Activated CD8-positive, alpha-beta memory T cell treated with anti-CD3 and anti-CD28 coated beads, Interleukin-2, amount 50 U/mL, for 48 hours (primary cell): Measurements from ENCODE around the gene COL6A5.
"Not testable (repeated sequence)": the region's sequence is repeated elsewhere in the genome, so short reads cannot be mapped to it uniquely, and the experiment has no call there.

Experiments
- DNase-seq: peaks from one replicate; pipeline ENCODE4 v3.0.0-alpha.2; 2020

Gene COL6A5

GRCh38 chr3:130386604-130387263 lies 41.3 kb downstream of the COL6A5 start:
- no peak for DNase-seq

- DNase-seq: no peak
These were observed 44.4 kb downstream of the COL6A5 start for GRCh38 chr3:130389743-130390478.

- DNase-seq: no peak
These were observed 46.8 kb downstream of the COL6A5 start for GRCh38 chr3:130392266-130392665.

GRCh38 chr3:130393594-130393993 lies 48.1 kb downstream of the COL6A5 start:
- DNase-seq: no peak

- no peak for DNase-seq
These were observed 49.9 kb downstream of the COL6A5 start for GRCh38 chr3:130395331-130395730.

- no peak for DNase-seq
These were observed 50.4 kb downstream of the COL6A5 start for GRCh38 chr3:130395916-130396315.

- DNase-seq: no peak
These were observed 58.9 kb downstream of the COL6A5 start for GRCh38 chr3:130404401-130404800.

- no peak for DNase-seq
These were observed 60.5 kb downstream of the COL6A5 start for GRCh38 chr3:130405956-130406355.

GRCh38 chr3:130408253-130408652 lies 62.8 kb downstream of the COL6A5 start:
- not testable (repeated sequence) for DNase-seq

- DNase-seq: no peak
These were observed 65.8 kb downstream of the COL6A5 start for GRCh38 chr3:130411320-130411719.

- DNase-seq: no peak
These were observed 67.6 kb downstream of the COL6A5 start for GRCh38 chr3:130412991-130413560.

GRCh38 chr3:130414457-130414856 lies 69.0 kb downstream of the COL6A5 start:
- DNase-seq: no peak

GRCh38 chr3:130420466-130420865 lies 75.0 kb downstream of the COL6A5 start:
- DNase-seq: no peak

- DNase-seq: no peak
These were observed 77.6 kb downstream of the COL6A5 start for GRCh38 chr3:130423064-130423463.

GRCh38 chr3:130424837-130425236 lies 79.4 kb downstream of the COL6A5 start:
- DNase-seq: no peak

GRCh38 chr3:130425484-130425883 lies 80.0 kb downstream of the COL6A5 start:
- DNase-seq: no peak

- DNase-seq: no peak
These were observed 80.7 kb downstream of the COL6A5 start for GRCh38 chr3:130426206-130426605.

GRCh38 chr3:130428871-130429712 lies 83.6 kb downstream of the COL6A5 start:
- DNase-seq: no peak

- DNase-seq: no peak
These were observed 84.2 kb downstream of the COL6A5 start for GRCh38 chr3:130429713-130430023.

GRCh38 chr3:130430266-130430665 lies 84.8 kb downstream of the COL6A5 start:
- DNase-seq: no peak

GRCh38 chr3:130432086-130432485 lies 86.6 kb downstream of the COL6A5 start:
- not testable (repeated sequence) for DNase-seq

- DNase-seq: no peak
These were observed 87.8 kb downstream of the COL6A5 start for GRCh38 chr3:130433306-130433705.

GRCh38 chr3:130442284-130442683 lies 96.8 kb downstream of the COL6A5 start:
- DNase-seq: no peak
